OCI-LY1 (cell line): ENCODE results near the gene SLC49A3.

Source experiments
- H2AFZ ChIP-seq: fragments of 200-600 bp; sonication (generic), shearing (Covaris generic); 2 replicates; pipeline ENCODE4 v1.6.0; 2014; ENCODE audit warnings: antibody characterized with exemption, mild to moderate bottlenecking, low read length
- H3F3A ChIP-seq: fragments of 200-600 bp; sonication (generic), shearing (Covaris generic); 2 replicates; pipeline ENCODE4 v1.6.0; 2014; ENCODE audit warnings: mild to moderate bottlenecking, antibody characterized with exemption, low read length, moderate library complexity; ENCODE audit not compliant: insufficient read depth
- H3K27ac ChIP-seq: fragments of 200-600 bp; sonication (generic); 2 replicates; pipeline ENCODE4 v1.5.1; 2014; ENCODE audit warnings: low read length, mixed run types, mild to moderate bottlenecking, low read depth; ENCODE audit not compliant: poor library complexity, severe bottlenecking
- H3K27me3 ChIP-seq: fragments of 200-600 bp; sonication (generic); 2 replicates; pipeline ENCODE4 v1.6.0; 2014; ENCODE audit warnings: antibody characterized with exemption, mild to moderate bottlenecking, low read length, moderate library complexity; ENCODE audit not compliant: insufficient read depth
- H3K36me3 ChIP-seq: fragments of 200-600 bp; sonication (generic); 2 replicates; pipeline ENCODE4 v1.6.1; 2014; ENCODE audit warnings: mild to moderate bottlenecking, antibody characterized with exemption, low read length, moderate library complexity, mixed read lengths; ENCODE audit not compliant: insufficient read depth
- H3K4me1 ChIP-seq: fragments of 200-600 bp; sonication (generic); 2 replicates; pipeline ENCODE4 v1.5.1; 2014; ENCODE audit warnings: mild to moderate bottlenecking, low read length, moderate library complexity; ENCODE audit not compliant: insufficient read depth, severe bottlenecking
- H3K4me2 ChIP-seq: fragments of 200-600 bp; sonication (generic), shearing (Covaris generic); 2 replicates; pipeline ENCODE4 v1.6.1; 2014; ENCODE audit warnings: low read length
- H3K4me3 ChIP-seq: fragments of 200-600 bp; sonication (generic); 2 replicates; pipeline ENCODE4 v1.5.1; 2014; ENCODE audit warnings: low read length, low read depth, mild to moderate bottlenecking, mixed read lengths; ENCODE audit not compliant: poor library complexity, severe bottlenecking
- H3K79me2 ChIP-seq: fragments of 200-600 bp; shearing (Covaris generic); 2 replicates; pipeline ENCODE4 v1.6.1; 2016; ENCODE audit warnings: mixed run types, low read length, mixed read lengths; ENCODE audit not compliant: insufficient read depth
- H3K9ac ChIP-seq: fragments of 200-600 bp; sonication (generic), shearing (Covaris generic); 2 replicates; pipeline ENCODE4 v1.6.1; 2014; ENCODE audit warnings: mild to moderate bottlenecking, low read length, mixed read lengths
- H3K9me2 ChIP-seq: fragments of 200-600 bp; sonication (generic), shearing (Covaris generic); 2 replicates; pipeline ENCODE4 v1.6.1; 2014; ENCODE audit warnings: low read depth, mild to moderate bottlenecking, low read length, mixed read lengths
- H3K9me3 ChIP-seq: fragments of 200-600 bp; shearing (Covaris generic); 2 replicates; pipeline ENCODE4 v1.6.1; 2014; ENCODE audit warnings: low read length, mixed read lengths
- H4K20me1 ChIP-seq: fragments of 200-600 bp; sonication (generic), shearing (Covaris generic); 2 replicates; pipeline ENCODE4 v1.6.0; 2016; ENCODE audit warnings: mild to moderate bottlenecking, low read length; ENCODE audit not compliant: insufficient read depth
- EZH2 ChIP-seq: fragments of 200-600 bp; sonication (generic), shearing (Covaris generic); IDR thresholded peaks from 2 replicates; pipeline ENCODE4 v1.8.0; 2017; ENCODE audit warnings: borderline replicate concordance, mixed run types, mild to moderate bottlenecking, antibody characterized with exemption, low read length, moderate library complexity, mixed read lengths
- TF ChIP-seq, protein P1 (sequence below): fragments of 200-600 bp; sonication (generic), shearing (Covaris generic); IDR thresholded peaks from 2 replicates; pipeline ENCODE4 v1.5.1; 2017; ENCODE audit warnings: mild to moderate bottlenecking, antibody characterized with exemption, low read length, moderate library complexity, mixed read lengths

SLC49A3 gene

DNA sequence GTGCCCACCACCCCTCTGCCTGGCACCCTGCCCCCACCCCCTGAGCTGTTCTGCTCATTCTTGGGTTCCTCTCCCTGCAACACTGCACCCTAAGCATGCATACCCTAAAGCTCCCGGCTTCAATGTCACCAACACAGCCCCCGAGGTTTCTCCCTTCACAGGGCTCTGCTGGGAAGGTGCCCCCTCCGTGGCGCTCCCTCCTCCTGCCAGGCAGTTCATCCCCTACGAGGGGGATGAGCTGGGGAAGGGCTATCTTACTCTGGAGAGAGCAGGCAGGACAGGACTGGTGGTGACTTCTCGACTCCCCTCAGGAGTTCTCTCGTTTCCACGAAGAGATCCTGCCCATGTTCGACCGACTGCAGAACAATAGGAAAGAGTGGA, 21.4 kb downstream of the SLC49A3 start:
- TF ChIP-seq EZH2, result no peak
- TF ChIP-seq, protein P1, sequence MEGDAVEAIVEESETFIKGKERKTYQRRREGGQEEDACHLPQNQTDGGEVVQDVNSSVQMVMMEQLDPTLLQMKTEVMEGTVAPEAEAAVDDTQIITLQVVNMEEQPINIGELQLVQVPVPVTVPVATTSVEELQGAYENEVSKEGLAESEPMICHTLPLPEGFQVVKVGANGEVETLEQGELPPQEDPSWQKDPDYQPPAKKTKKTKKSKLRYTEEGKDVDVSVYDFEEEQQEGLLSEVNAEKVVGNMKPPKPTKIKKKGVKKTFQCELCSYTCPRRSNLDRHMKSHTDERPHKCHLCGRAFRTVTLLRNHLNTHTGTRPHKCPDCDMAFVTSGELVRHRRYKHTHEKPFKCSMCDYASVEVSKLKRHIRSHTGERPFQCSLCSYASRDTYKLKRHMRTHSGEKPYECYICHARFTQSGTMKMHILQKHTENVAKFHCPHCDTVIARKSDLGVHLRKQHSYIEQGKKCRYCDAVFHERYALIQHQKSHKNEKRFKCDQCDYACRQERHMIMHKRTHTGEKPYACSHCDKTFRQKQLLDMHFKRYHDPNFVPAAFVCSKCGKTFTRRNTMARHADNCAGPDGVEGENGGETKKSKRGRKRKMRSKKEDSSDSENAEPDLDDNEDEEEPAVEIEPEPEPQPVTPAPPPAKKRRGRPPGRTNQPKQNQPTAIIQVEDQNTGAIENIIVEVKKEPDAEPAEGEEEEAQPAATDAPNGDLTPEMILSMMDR, result no peak
- no peak overlapping the region for H3K9ac ChIP-seq
- H3K79me2 ChIP-seq, result no peaks in the 10 kb centered on the region
- no peaks in the 10 kb centered on the region for H4K20me1 ChIP-seq
- H3F3A ChIP-seq, result no peaks in the 10 kb centered on the region
- H3K27ac ChIP-seq, result no peak overlapping the region
- H3K9me3 ChIP-seq, result no peaks in the 10 kb centered on the region
- peaks cover 12% of the 10 kb centered on the region for H3K36me3 ChIP-seq
- no peak overlapping the region for H3K4me3 ChIP-seq
- H3K27me3 ChIP-seq, result no peaks in the 10 kb centered on the region
- H3K4me2 ChIP-seq, result no peak overlapping the region
- H3K9me2 ChIP-seq, result no peaks in the 10 kb centered on the region
- H2AFZ ChIP-seq, result no peak overlapping the region
- H3K4me1 ChIP-seq, result peaks cover 15% of the 10 kb centered on the region

DNA sequence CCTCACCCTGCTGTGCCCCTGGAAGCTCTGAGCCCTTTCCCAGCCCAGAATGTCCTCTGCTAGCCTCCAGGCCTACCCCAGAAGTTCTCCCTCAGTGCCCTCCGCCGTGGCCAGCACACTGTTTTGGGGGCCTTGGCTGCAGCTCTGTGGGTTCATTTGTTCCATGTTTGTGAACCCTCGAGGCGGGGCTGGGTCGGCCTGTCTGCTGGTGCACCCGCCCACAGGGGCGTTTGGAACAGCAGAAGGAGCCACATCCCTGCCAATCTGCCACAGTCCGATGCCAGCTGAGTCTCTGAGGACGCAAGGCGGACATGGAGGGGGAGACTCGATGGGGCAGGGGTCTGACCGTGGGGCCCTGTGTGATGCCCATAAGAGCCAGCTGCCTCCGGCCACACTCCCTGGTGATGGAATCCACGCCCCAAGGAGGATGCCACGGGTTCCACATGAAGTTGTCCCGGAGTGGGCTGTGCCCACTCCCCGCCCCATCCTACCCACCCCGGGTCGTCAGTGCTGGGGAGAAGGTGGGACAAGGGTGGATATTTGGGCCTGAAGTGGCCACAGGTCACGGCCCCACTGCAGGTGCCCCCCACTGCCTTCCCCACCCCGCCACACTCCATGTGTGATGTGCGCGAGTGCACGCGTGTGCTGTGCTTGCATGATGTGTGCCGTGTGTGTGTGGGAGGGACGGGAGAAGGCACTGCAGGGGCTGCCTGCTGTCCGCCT, 22.0 kb downstream of the SLC49A3 start:
- H3K27ac ChIP-seq, result no peak overlapping the region

DNA sequence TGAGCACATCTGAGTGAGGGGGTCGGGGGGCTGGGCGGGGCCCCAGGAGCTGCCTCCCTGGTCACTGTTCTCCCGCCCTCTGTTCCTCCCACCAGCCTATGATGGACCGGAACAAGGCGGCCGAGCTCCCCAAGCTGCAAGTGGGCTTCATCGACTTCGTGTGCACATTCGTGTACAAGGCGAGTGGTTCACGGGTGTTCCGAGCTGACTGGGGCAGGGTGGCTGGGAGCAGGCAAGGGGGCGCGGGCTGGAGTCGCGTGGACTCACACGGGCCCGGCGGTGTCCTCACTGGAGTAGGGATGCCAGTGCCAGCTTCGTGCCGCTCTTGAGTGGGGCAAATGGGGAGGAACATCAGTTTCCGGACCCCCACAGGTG, 22.5 kb downstream of the SLC49A3 start:
- Histone ChIP-seq H3F3A (no peaks in the 10 kb centered on the region), H3K27ac (no peak overlapping the region), H3K27me3 (no peaks in the 10 kb centered on the region), H3K4me3 (no peak overlapping the region), H3K9me2 (no peaks in the 10 kb centered on the region), H3K36me3 (peaks cover 1% of the 10 kb centered on the region; the same call in 1 of the 2 replicates), H3K4me2 (no peak overlapping the region), H3K4me1 (peaks cover 15% of the 10 kb centered on the region), H2AFZ (no peak overlapping the region), H3K9me3 (no peaks in the 10 kb centered on the region), H3K79me2 (no peaks in the 10 kb centered on the region), H3K9ac (no peak overlapping the region), H4K20me1 (no peaks in the 10 kb centered on the region)
- no peak for TF ChIP-seq EZH2
- TF ChIP-seq, protein P1, result no peak

More for the DNA sequence above, 22.0 kb downstream of the SLC49A3 start:
- Histone ChIP-seq H3K9me3 (no peaks in the 10 kb centered on the region), H3K79me2 (no peaks in the 10 kb centered on the region), H3K4me2 (no peak overlapping the region), H4K20me1 (no peaks in the 10 kb centered on the region), H2AFZ (no peak overlapping the region), H3K36me3 (peaks cover 7% of the 10 kb centered on the region), H3K4me1 (peaks cover 15% of the 10 kb centered on the region), H3F3A (no peaks in the 10 kb centered on the region), H3K9me2 (no peaks in the 10 kb centered on the region), H3K27me3 (no peaks in the 10 kb centered on the region), H3K9ac (no peak overlapping the region), H3K4me3 (no peak overlapping the region)
- TF ChIP-seq EZH2, result no peak
- TF ChIP-seq, protein P1, result no peak
